Stimulated activated naive B cell treated with anti-CD40 and anti-IgM and Interleukin-4, amounts not matched to agents 10 μg/mL and 1 μg/mL and 100 μg/mL, for 72 hours (primary cell): ENCODE data around the gene TMEM44.

Experiments used
- ATAC-seq, 2 donors: fragments of 150-1000 bp; cut with Tn5 transposase; replicated peaks; 2 replicates each; pipeline ENCODE4 v1.10.0; 2021; ENCODE audit warnings: moderate library complexity in 1 of 2
- DNase-seq: peaks from one replicate; pipeline ENCODE4 v3.0.0; 2021
- H3K27ac Mint-ChIP-seq: one replicate; pipeline ENCODE4 v1.8.0; 2022; ENCODE audit warnings: mild to moderate bottlenecking, mixed read lengths
- H3K27me3 Mint-ChIP-seq, 2 donors: one replicate each; pipeline ENCODE4 v1.8.0; 2022; ENCODE audit warnings: mixed read lengths in 2 of 2
- H3K36me3 Mint-ChIP-seq, 2 donors: one replicate each; pipeline ENCODE4 v1.8.0; 2022; ENCODE audit warnings: mixed read lengths in 2 of 2, mild to moderate bottlenecking in 1 of 2
- H3K4me1 Mint-ChIP-seq, 2 donors: one replicate each; pipeline ENCODE4 v1.8.0; 2022; ENCODE audit warnings: mixed read lengths in 2 of 2, mild to moderate bottlenecking in 1 of 2
- H3K4me3 Mint-ChIP-seq, 2 donors: one replicate each; pipeline ENCODE4 v1.8.0; 2022; ENCODE audit warnings: mild to moderate bottlenecking in 2 of 2, mixed read lengths in 2 of 2, moderate library complexity in 1 of 2
- H3K9me3 Mint-ChIP-seq, 2 donors: one replicate each; pipeline ENCODE4 v1.8.0; 2022; ENCODE audit warnings: mixed read lengths in 2 of 2, mild to moderate bottlenecking in 1 of 2

Gene TMEM44

DNA sequence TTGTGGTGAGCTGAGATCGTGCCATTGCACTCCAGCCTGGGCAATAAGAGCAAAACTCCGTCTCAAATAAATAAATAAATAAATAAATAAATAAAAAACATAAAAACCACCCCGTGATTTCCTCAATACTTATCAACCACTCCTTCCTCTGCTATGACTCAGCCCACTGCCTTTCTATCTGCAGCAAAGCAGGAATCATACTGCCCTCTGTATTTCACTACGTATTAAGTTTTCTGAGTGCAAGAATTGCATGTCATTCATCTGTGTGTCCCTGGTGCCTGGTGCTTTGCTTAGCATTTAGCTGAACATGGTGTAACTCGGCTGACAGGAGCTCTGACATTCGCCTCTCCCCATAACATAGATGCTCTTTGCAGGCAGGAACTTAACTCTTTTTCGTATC, 31.6 kb upstream of the TMEM44 start:
- Mint-ChIP-seq H3K27ac (no peak overlapping the region), H3K9me3 (no peaks in the 10 kb centered on the region), H3K4me3 (no peak overlapping the region), H3K27me3 (no peaks in the 10 kb centered on the region), H3K36me3 (peaks cover 19 to 62% of the 10 kb centered on the region in 2 donors), H3K4me1 (peaks cover 12 to 13% of the 10 kb centered on the region in 2 donors)
- DNase-seq (no peak), ATAC-seq (no peak)

DNA sequence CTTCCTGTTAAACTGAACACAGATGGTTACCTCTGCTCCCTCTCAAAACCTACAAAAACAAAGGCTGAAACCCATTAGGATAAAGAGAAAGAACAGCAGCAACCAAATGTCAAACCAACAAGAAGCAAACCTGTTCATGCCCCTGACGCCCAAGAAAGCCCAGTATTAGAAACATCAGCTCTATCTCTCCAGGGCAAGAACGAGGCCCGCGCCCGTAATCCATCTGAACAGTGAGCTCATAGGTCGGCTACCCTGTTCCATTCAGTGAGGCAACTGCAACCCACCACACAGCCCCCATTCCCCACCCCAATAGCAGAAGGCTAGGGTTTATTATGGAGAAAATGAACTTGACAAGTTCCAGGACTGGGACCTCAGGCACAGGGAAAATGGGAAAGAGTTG, 28.7 kb upstream of the TMEM44 start:
- DNase-seq = no peak
- no peak overlapping the region for H3K4me3 Mint-ChIP-seq
- H3K27ac Mint-ChIP-seq = peak overlapping the region; percentile 14
- H3K36me3 Mint-ChIP-seq = peaks cover 11 to 56% of the 10 kb centered on the region in 2 donors
- no peak for ATAC-seq
- no peaks in the 10 kb centered on the region for H3K9me3 Mint-ChIP-seq
- peaks cover 5 to 6% of the 10 kb centered on the region in 2 donors for H3K4me1 Mint-ChIP-seq
- no peaks in the 10 kb centered on the region for H3K27me3 Mint-ChIP-seq

DNA sequence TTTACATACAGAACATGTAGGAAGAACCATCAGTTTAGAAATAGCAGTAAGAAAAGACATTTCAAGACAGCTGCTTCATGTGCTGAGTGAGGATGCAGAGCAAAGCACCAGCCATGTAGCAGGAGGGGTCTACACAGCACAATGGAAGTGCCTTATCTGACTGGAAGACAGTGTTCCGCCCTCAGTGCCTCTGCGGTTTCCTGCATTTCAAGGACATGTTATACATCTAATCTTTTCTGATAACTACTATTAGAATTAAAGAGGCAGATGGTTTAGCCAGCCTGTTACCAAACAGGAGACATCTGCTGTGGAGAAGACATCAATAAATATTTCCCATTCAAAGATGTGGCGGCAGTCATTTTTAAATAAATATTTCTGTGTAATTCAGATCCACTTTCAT, 28.2 kb upstream of the TMEM44 start:
- H3K36me3 Mint-ChIP-seq = peaks cover 11 to 53% of the 10 kb centered on the region in 2 donors
- H3K9me3 Mint-ChIP-seq = no peaks in the 10 kb centered on the region
- DNase-seq (no peak), ATAC-seq (no peak)
- no peaks in the 10 kb centered on the region for H3K27me3 Mint-ChIP-seq
- H3K4me1 Mint-ChIP-seq = peaks cover 5 to 6% of the 10 kb centered on the region in 2 donors
- no peak overlapping the region for H3K4me3 Mint-ChIP-seq
- peak overlapping the region; percentile 71 for H3K27ac Mint-ChIP-seq

DNA sequence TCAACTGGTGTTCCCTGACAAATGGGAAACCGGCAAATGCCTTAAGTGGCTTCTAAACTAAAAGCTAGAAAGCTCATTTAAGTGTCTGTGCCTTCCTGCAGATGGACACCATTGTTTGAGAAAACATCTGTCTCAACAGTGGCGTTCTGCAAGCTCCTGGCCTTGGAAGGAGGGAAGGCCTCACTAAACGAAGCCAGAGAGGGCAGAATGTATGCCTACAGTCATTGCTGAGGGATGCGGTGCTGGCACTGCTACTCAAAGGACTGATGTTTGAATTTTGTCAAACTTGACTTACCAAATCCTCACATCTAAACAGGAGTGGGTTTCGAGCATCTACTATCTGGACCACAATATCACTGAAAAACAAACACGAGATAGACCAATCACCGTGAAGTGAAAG, 26.6 kb upstream of the TMEM44 start:
- Mint-ChIP-seq H3K27ac (no peak overlapping the region), H3K36me3 (peaks cover 13 to 43% of the 10 kb centered on the region in 2 donors), H3K27me3 (no peaks in the 10 kb centered on the region), H3K4me1 (peaks cover 5 to 10% of the 10 kb centered on the region in 2 donors), H3K4me3 (no peak overlapping the region), H3K9me3 (no peaks in the 10 kb centered on the region)
- DNase-seq = no peak
- no peak for ATAC-seq

DNA sequence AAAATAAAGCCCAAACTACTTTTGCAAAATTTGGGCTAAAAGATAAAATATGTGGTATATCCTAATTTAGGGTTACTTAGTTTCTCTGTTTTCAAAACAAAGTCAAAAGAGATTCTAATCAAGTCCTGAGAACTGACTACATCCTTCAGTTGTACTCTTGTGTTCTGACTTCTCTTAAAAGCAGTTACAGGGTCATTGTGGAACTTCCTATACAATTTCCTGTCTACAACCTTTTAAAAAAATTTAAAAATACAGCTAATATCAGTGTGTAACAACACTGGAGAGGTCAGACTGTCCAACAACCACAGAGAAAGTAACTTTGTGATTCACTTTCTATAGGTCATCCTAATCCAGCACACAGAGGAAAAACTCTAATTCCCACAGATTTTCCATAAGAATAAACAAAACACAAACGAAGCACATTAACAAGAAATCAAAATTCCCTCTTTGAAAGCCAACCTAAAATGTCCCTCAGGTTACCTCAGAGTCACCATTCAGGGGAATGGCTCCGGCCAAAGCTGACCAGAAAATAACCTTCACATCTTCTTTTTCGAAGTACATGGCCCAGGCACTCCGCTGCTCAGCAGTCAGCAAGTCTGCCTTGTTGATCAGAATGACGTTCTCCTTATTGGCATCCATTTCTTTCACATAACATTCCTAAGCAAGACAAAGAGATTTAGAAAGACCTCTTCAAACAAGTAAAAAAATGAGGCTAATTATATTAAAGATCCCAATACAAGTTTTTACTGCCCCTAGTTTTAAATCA, 25.4 kb upstream of the TMEM44 start:
- ATAC-seq (no peak), DNase-seq (no peak)
- Mint-ChIP-seq H3K9me3 (no peaks in the 10 kb centered on the region), H3K4me3 (no peak overlapping the region), H3K27ac (no peak overlapping the region), H3K4me1 (peaks cover 6 to 16% of the 10 kb centered on the region in 2 donors), H3K27me3 (no peaks in the 10 kb centered on the region), H3K36me3 (peaks cover 17 to 44% of the 10 kb centered on the region in 2 donors)

DNA sequence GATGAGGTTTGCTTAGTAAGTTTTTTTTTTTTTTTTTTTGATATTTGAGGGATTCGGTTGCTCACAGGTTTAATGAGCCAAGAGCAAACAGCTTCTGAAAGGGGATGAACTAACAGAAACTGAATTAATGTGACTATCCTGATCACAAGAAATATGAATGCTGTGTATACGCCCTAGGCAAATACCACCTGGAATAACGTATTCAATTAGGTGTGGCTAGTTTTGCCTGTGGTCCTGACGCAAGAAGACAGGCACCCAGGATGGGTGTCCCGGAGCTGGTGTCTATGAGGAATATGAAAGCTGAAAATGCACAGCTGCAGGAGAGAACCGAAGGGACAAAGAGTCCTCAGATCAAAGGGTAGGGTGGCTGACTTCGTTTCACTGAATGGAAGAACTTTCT, 24.2 kb upstream of the TMEM44 start:
- peaks cover 6 to 10% of the 10 kb centered on the region in 2 donors for H3K4me1 Mint-ChIP-seq
- no peak for DNase-seq
- peaks cover 24 to 49% of the 10 kb centered on the region in 2 donors for H3K36me3 Mint-ChIP-seq
- no peaks in the 10 kb centered on the region for H3K27me3 Mint-ChIP-seq
- no peak for ATAC-seq
- H3K27ac Mint-ChIP-seq = no peak overlapping the region
- H3K9me3 Mint-ChIP-seq = no peaks in the 10 kb centered on the region
- H3K4me3 Mint-ChIP-seq = no peak overlapping the region

DNA sequence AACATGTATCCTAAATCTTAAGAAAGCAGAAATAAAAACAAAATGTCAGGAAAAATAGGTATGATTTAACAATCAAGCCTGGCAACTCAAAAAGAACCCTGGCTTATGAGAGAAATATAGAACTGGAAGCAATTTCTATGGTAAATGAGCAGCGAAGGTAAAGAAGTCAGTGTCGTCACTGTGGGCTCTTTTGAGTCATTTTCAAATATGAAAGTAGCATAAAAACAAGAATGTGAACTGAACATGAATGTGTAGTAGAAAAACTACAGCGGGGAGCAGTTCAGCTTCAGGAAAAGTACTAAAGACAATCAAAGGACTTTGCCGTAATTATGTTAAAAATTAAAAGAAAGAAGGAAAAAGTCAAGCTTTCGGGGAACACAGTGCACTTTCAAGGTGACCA, 21.2 kb upstream of the TMEM44 start:
- Mint-ChIP-seq H3K27me3 (no peaks in the 10 kb centered on the region), H3K4me3 (no peak overlapping the region), H3K9me3 (no peaks in the 10 kb centered on the region), H3K4me1 (peaks cover 4 to 10% of the 10 kb centered on the region in 2 donors), H3K27ac (no peak overlapping the region), H3K36me3 (peaks cover 36 to 64% of the 10 kb centered on the region in 2 donors)
- ATAC-seq (no peak), DNase-seq (no peak)

DNA sequence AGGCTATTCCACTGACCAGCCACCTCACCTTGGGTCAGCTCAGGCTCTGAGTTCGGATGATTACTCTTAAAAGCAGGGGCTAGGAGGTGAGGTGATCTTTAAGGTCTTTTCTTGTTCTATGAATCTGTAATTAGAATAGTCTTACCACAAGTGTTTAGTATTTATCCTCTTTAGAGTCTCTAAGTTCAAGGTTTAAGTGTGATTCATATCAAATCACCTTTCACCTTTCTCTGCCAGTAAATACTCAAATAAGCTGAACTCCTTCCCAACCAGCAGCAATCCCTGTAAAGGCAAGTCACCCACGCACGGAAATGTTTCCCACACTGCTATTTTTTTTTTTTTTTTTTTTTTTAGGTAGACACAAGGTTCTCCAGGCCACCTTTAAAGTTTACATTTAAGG, 14.5 kb upstream of the TMEM44 start:
- DNase-seq (no peak), ATAC-seq (no peak)
- no peaks in the 10 kb centered on the region for H3K27me3 Mint-ChIP-seq
- no peak overlapping the region for H3K27ac Mint-ChIP-seq
- H3K9me3 Mint-ChIP-seq = no peaks in the 10 kb centered on the region
- H3K36me3 Mint-ChIP-seq = peaks cover 37 to 59% of the 10 kb centered on the region in 2 donors
- no peak overlapping the region for H3K4me3 Mint-ChIP-seq
- peaks cover 9 to 14% of the 10 kb centered on the region in 2 donors for H3K4me1 Mint-ChIP-seq

DNA sequence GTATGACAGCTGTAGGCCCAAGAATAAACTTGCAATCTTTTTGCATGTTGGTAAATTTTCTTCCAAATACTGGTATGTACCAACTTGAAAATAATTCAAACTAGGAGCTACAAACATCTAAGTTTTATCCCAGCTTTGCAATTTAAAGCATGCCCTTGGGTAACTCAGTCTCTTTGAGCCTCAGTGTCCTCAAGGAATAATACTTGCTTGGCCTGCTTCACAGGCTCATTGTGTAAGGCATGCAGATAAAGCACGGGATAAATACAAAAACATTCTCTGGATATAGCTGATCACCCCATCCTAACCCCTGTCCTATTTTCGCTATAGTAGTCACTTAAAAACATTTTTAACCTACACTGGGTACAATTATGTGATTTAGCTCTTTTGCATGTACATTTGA, 9.6 kb upstream of the TMEM44 start:
- H3K36me3 Mint-ChIP-seq = peaks cover 37 to 60% of the 10 kb centered on the region in 2 donors
- DNase-seq = no peak
- H3K27ac Mint-ChIP-seq = no peak overlapping the region
- no peak overlapping the region for H3K4me3 Mint-ChIP-seq
- H3K27me3 Mint-ChIP-seq = no peaks in the 10 kb centered on the region
- H3K4me1 Mint-ChIP-seq = peaks cover 12 to 20% of the 10 kb centered on the region in 2 donors
- no peak for ATAC-seq
- no peaks in the 10 kb centered on the region for H3K9me3 Mint-ChIP-seq

DNA sequence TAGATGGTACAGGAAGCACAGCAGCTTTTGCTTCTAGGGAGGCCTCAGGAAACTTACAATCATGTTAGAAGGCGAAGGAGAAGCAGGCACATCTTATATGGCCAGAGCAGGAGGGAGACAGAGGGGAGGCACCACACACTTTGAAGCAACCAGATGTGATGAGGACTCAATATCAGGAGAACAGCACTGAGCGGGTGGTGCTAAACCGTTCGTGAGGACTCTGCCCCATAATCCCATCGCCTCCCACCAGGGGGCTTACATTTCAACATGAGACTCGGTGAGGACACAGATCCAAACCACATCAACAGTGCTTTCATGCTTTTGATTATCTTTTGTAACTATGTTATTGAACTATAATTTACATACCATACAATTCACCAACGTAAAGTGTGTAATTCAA, 7.6 kb upstream of the TMEM44 start:
- peaks cover 35 to 58% of the 10 kb centered on the region in 2 donors for H3K36me3 Mint-ChIP-seq
- ATAC-seq = peak; percentile 48 to 49
- H3K27ac Mint-ChIP-seq = no peak overlapping the region
- H3K4me1 Mint-ChIP-seq = peaks cover 9 to 16% of the 10 kb centered on the region in 2 donors
- no peak overlapping the region for H3K4me3 Mint-ChIP-seq
- H3K9me3 Mint-ChIP-seq = no peaks in the 10 kb centered on the region
- no peak for DNase-seq
- no peaks in the 10 kb centered on the region for H3K27me3 Mint-ChIP-seq

DNA sequence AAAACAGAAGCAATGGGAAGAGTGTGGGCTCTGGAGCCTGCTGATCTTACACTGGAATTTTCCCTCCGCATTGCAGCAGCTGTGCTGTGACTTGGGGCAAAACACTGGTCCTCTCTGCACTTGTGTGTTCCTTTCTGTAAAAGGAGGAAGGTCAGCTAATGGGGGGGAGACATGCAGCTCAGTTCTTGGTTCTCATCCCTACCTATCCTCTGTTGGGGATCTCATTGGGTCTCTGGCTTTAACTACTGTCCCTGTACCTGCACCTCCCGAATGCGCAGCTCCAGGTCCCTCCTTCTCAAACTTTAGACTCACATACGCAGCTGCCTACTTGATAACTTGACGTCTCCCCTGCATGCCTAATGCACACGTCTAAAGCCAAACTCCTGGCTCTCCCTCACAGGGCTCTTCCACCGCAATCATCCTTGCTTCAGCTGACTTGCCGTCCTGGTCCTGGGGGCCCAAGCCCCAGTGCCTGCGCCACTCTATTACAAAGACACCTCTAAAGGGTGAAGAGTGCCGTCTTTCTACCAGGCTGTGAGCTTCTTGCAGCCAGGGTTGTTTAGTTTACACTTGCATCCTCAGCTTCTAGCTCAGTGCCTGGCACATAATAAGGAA, 5.9 kb upstream of the TMEM44 start:
- no peak for DNase-seq
- Mint-ChIP-seq H3K36me3 (peaks cover 25 to 50% of the 10 kb centered on the region in 2 donors), H3K4me3 (no peak overlapping the region), H3K27ac (no peak overlapping the region), H3K4me1 (peaks cover 3 to 5% of the 10 kb centered on the region in 2 donors), H3K27me3 (no peaks in the 10 kb centered on the region), H3K9me3 (no peaks in the 10 kb centered on the region)
- ATAC-seq = no peak

DNA sequence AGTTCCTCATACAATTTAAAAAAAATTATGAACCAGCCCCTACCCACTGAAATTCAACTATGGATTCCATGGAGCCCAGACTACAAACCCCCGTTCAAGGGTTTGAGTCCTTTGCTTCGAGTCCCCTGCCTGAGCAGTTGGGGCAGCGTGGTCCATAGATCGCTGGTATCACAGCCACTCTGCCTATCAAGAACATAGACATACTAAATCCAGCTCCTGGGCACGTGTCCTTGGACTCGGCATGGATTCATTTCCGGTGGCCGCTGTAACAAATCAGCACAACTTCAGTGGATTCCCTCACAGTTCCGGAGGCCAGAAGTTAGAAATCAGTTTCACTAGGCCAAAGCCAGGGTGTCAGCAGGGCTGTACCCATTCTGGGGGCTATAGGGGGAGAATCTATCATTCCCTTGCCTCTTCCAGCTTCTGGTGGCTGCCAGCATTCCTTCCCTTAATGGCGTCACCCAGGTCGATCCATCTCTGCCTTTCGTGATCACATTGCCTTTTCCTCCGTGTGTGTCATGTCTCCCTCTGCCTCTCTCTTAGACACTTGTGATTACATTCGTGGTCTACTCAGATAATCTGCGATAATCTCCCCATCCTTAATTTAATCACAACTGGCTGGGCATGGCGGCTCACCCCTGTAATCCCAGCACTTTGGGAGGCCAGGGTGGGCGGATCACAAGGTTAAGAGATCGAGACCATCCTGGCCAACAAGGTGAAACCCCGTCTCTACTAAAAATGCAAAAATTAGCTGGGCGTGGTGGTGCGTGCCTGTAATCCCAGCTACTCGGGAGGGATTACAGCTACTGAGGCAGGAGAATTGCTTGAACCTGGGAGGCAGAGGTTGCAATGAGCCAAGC, 4.6 kb upstream of the TMEM44 start:
- no peaks in the 10 kb centered on the region for H3K9me3 Mint-ChIP-seq
- DNase-seq = no peak
- peaks cover 7 to 14% of the 10 kb centered on the region in 2 donors for H3K4me1 Mint-ChIP-seq
- peaks cover 21 to 39% of the 10 kb centered on the region in 2 donors for H3K36me3 Mint-ChIP-seq
- no peak overlapping the region for H3K27ac Mint-ChIP-seq
- no peak for ATAC-seq
- no peak overlapping the region for H3K4me3 Mint-ChIP-seq
- H3K27me3 Mint-ChIP-seq = no peaks in the 10 kb centered on the region

DNA sequence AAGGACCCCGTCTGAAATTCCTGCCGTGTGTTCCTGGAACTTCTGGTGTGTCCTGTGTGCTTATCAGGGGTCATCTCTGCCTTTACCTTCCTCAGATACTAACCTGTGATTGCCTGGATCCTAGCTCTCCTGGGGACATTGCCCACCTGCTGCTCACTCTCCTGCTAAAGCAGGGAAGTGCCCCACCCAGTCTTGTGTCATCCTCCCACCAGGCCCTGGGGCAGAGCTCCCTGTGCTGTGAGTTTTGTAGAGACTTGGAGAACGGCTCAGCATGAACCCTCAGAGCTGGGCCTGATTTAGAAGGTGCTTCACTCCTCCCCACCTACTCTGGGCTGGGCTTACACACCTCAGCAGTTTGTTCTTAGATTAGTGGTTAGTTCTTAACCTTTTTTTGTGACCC, 3.8 kb upstream of the TMEM44 start:
- Mint-ChIP-seq H3K9me3 (no peaks in the 10 kb centered on the region), H3K4me1 (peaks cover 7 to 15% of the 10 kb centered on the region in 2 donors), H3K4me3 (no peak overlapping the region), H3K36me3 (peaks cover 17 to 35% of the 10 kb centered on the region in 2 donors), H3K27ac (no peak overlapping the region), H3K27me3 (no peaks in the 10 kb centered on the region)
- ATAC-seq (no peak), DNase-seq (no peak)

DNA sequence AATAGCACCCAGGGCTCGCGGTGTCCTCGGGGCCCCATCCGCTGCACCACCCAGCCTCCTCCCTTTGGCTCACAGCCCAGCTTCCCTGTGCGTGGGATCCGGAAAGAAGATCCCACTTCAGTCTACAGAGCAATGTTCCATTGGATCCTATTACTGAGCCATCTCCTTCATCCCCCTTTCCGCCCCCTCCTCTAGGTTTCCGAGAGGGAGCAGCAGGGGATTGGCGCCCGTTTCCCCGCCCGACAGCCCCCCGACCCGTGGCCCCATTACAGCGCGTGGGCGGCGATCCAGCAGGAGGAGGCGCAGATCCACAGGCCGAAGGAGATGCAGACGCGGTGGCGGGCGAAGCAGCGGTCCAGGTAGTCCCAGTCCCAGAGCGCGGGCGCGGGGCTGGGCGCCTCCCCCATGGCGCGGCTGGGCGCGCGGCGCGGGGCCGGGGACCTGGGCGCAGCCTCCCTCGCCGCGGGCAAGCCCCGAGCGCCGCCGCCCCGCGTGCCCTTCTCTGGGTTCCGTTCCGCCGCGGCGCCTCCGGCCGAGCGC, 340 bp downstream of the TMEM44 start:
- ATAC-seq = peak; percentile 67 to 70
- peak overlapping the region; percentile 28 for H3K27ac Mint-ChIP-seq
- DNase-seq = peak; percentile 15
- H3K4me3 Mint-ChIP-seq = peak overlapping the region; percentile 79 to 94
- peaks cover 4 to 10% of the 10 kb centered on the region in 2 donors for H3K4me1 Mint-ChIP-seq
- H3K9me3 Mint-ChIP-seq = no peaks in the 10 kb centered on the region
- no peaks in the 10 kb centered on the region for H3K27me3 Mint-ChIP-seq
- peaks cover 0 to 6% of the 10 kb centered on the region in 2 donors for H3K36me3 Mint-ChIP-seq
